GM19043 (cell line): ENCODE data around the gene TMEM86B.
"Not testable (repeated sequence)": the region's sequence is repeated elsewhere in the genome, so short reads cannot be mapped to it uniquely, and the experiment has no call there.

Experiments
- ATAC-seq: cut with Tn5 transposase; IDR thresholded peaks from one replicate; pipeline ENCODE4 v1.9.1; 2021; ENCODE audit warnings: low read depth; ENCODE audit not compliant: unreplicated experiment

The TMEM86B gene

GRCh38 chr19:55224038-55224665 lies 4.4 kb downstream of the TMEM86B start:
- ATAC-seq = no peak

GRCh38 chr19:55223291-55224037 lies 5.1 kb downstream of the TMEM86B start:
- ATAC-seq = no peak

GRCh38 chr19:55220525-55220924 lies 8.0 kb downstream of the TMEM86B start:
- no peak for ATAC-seq

GRCh38 chr19:55216461-55217198 lies 11.9 kb downstream of the TMEM86B start:
- no peak for ATAC-seq

GRCh38 chr19:55213547-55213946 lies 15.0 kb downstream of the TMEM86B start:
- no peak for ATAC-seq

- no peak for ATAC-seq
Observed at GRCh38 chr19:55212447-55212846, 16.1 kb downstream of the TMEM86B start.

GRCh38 chr19:55209693-55210472 lies 18.7 kb downstream of the TMEM86B start:
- ATAC-seq = no peak

GRCh38 chr19:55208880-55209692 lies 19.5 kb downstream of the TMEM86B start, which contains the start of gene PTPRH:
Gene PTPRH, minus strand, starts transcription at chr19:55209501. Its CDS starts 68 bp downstream, at chr19:55209433.
- ATAC-seq = no peak

GRCh38 chr19:55206664-55207500 lies 21.7 kb downstream of the TMEM86B start:
- ATAC-seq = no peak

- ATAC-seq = not testable (repeated sequence)
Observed at GRCh38 chr19:55202199-55202598, 26.4 kb downstream of the TMEM86B start.

GRCh38 chr19:55199620-55200204 lies 28.9 kb downstream of the TMEM86B start:
- no peak for ATAC-seq

- no peak for ATAC-seq
Observed at GRCh38 chr19:55198651-55199050, 29.9 kb downstream of the TMEM86B start.

GRCh38 chr19:55197528-55197927 lies 31.0 kb downstream of the TMEM86B start:
- no peak for ATAC-seq

- ATAC-seq = no peak
Observed at GRCh38 chr19:55196803-55197202, 31.8 kb downstream of the TMEM86B start.

- ATAC-seq = no peak
Observed at GRCh38 chr19:55193481-55193880, 35.1 kb downstream of the TMEM86B start.

GRCh38 chr19:55189403-55189835 lies 39.1 kb downstream of the TMEM86B start:
- no peak for ATAC-seq

- no peak for ATAC-seq
Observed at GRCh38 chr19:55188625-55189024, 39.9 kb downstream of the TMEM86B start.

- no peak for ATAC-seq
Observed at GRCh38 chr19:55186080-55186479, 42.5 kb downstream of the TMEM86B start.
